ENCODE measurements around the gene OR1L8. TPM values are rescaled to one million over a fixed set of nuclear protein-coding genes. Genes with fewer than 3 reads are reported as not detected.
"Not testable (repeated sequence)": the region's sequence is repeated elsewhere in the genome, so short reads cannot be mapped to it uniquely, and the experiment has no call there.

The OR1L8 gene
- total RNA-seq: not detected in 2 replicates

GRCh38 chr9:122583284-122583683, at the start of gene OR1L8:
Gene OR1L8 (minus strand): TSS chr9:122583384. CDS start chr9:122568477, 14,907 bp downstream.
- intact Hi-C loops (cut with micrococcal nuclease): not testable (repeated sequence)

- intact Hi-C loops (cut with micrococcal nuclease): no loop called here
Measured at GRCh38 chr9:122619996-122620395, 36.8 kb upstream of the OR1L8 start.

GRCh38 chr9:122614362-122614761, 31.2 kb upstream of the OR1L8 start, which contains the start of gene OR1Q1:
Gene OR1Q1 (plus strand): TSS chr9:122614738. CDS start chr9:122614738, 0 bp downstream.
- intact Hi-C loops (cut with micrococcal nuclease): no loop called here

GRCh38 chr9:122609804-122610203, 26.6 kb upstream of the OR1L8 start:
- intact Hi-C loops (cut with micrococcal nuclease): no loop called here

- intact Hi-C loops (cut with micrococcal nuclease): no loop called here
Measured at GRCh38 chr9:122606587-122606986, 23.4 kb upstream of the OR1L8 start.

GRCh38 chr9:122605691-122606090, 22.5 kb upstream of the OR1L8 start:
- intact Hi-C loops (cut with micrococcal nuclease): no loop called here

GRCh38 chr9:122580360-122580759, 2.8 kb downstream of the OR1L8 start:
- intact Hi-C loops (cut with micrococcal nuclease): no loop called here

- intact Hi-C loops (cut with micrococcal nuclease): no loop called here
Measured at GRCh38 chr9:122579874-122580273, 3.3 kb downstream of the OR1L8 start.

GRCh38 chr9:122572456-122572855, 10.7 kb downstream of the OR1L8 start:
- intact Hi-C loops (cut with micrococcal nuclease): no loop called here

- intact Hi-C loops (cut with micrococcal nuclease): no loop called here
Measured at GRCh38 chr9:122567901-122568300, 15.3 kb downstream of the OR1L8 start.

- intact Hi-C loops (cut with micrococcal nuclease): no loop called here
Measured at GRCh38 chr9:122562134-122562760, 20.9 kb downstream of the OR1L8 start.

GRCh38 chr9:122561446-122561845, 21.7 kb downstream of the OR1L8 start:
- intact Hi-C loops (cut with micrococcal nuclease): no loop called here

- intact Hi-C loops (cut with micrococcal nuclease): no loop called here
Measured at GRCh38 chr9:122552812-122553211, 30.4 kb downstream of the OR1L8 start, which contains the start of gene OR1N2. Gene OR1N2 (plus strand): TSS chr9:122553112. CDS start chr9:122553212, 100 bp downstream.

- intact Hi-C loops (cut with micrococcal nuclease): no loop called here
Measured at GRCh38 chr9:122551371-122551770, 31.8 kb downstream of the OR1L8 start.

GRCh38 chr9:122546196-122546595, 37.0 kb downstream of the OR1L8 start:
- intact Hi-C loops (cut with micrococcal nuclease): no loop called here

GRCh38 chr9:122538757-122539156, 44.4 kb downstream of the OR1L8 start:
- intact Hi-C loops (cut with micrococcal nuclease): no loop called here

- intact Hi-C loops (cut with micrococcal nuclease): not testable (repeated sequence)
Measured at GRCh38 chr9:122537066-122537465, 46.1 kb downstream of the OR1L8 start.

GRCh38 chr9:122536134-122536533, 47.0 kb downstream of the OR1L8 start:
- intact Hi-C loops (cut with micrococcal nuclease): no loop called here

- intact Hi-C loops (cut with micrococcal nuclease): not testable (repeated sequence)
Measured at GRCh38 chr9:122531157-122531556, 52.0 kb downstream of the OR1L8 start.

GRCh38 chr9:122527193-122527592, 56.0 kb downstream of the OR1L8 start, which contains the start of gene OR1N1:
Gene OR1N1 (minus strand): TSS chr9:122527293. CDS start chr9:122527293, 0 bp downstream.
- intact Hi-C loops (cut with micrococcal nuclease): no loop called here

GRCh38 chr9:122526602-122527001, 56.6 kb downstream of the OR1L8 start:
- intact Hi-C loops (cut with micrococcal nuclease): no loop called here

GRCh38 chr9:122519376-122519775, 63.8 kb downstream of the OR1L8 start:
- intact Hi-C loops (cut with micrococcal nuclease): no loop called here

- intact Hi-C loops (cut with micrococcal nuclease): no loop called here
Measured at GRCh38 chr9:122518841-122519240, 64.3 kb downstream of the OR1L8 start, which contains the start of gene OR1J4. Gene OR1J4 (plus strand): TSS chr9:122519141. CDS start chr9:122519141, 0 bp downstream.
